ENCODE data around the gene KCNMB1. TPM values are rescaled to one million over a fixed set of nuclear protein-coding genes. Genes with fewer than 3 reads are reported as not detected.

Gene KCNMB1
- total RNA-seq, 4 donors from 2014 or later = 0.22 to 1.8 (median 1.1) TPM

GRCh38 chr5:170434966-170435605 is 45.9 kb upstream of the KCNMB1 start:
- Histone ChIP-seq H3K36me3 (no peaks in the 10 kb centered on the region), H3K4me3 (no peak overlapping the region), H3K27me3 (no peaks in the 10 kb centered on the region), H3K4me1 (peaks cover 0 to 7% (median 0%) of the 10 kb centered on the region in 4 donors), H3K9me3 (no peaks in the 10 kb centered on the region), H3K27ac (no peak overlapping the region)
- TF ChIP-seq CTCF (IDR thresholded peaks at IDR 0.05) (peak; percentile 95 to 97 (median 96)), POLR2A (IDR thresholded peaks at IDR 0.05) (no peak), EP300 (IDR thresholded peaks at IDR 0.05) (no peak)
- peak in 1 of 2 donors; percentile 53 for DNase-seq (ENCODE audit: low spot score in 2 of 2)
- WGBS, 2 donors = 34 to 63% methylated on average over 6 to 15 of the region's 16 CpGs

- 95 to 96% methylated on average over 3 of the region's 3 CpGs for WGBS, 2 donors
- no peaks in the 10 kb centered on the region for H3K27me3 ChIP-seq
- no peaks in the 10 kb centered on the region for H3K36me3 ChIP-seq
- H3K4me1 ChIP-seq = peaks cover 0 to 9% (median 0%) of the 10 kb centered on the region in 4 donors
- H3K9me3 ChIP-seq = no peaks in the 10 kb centered on the region
- H3K4me3 ChIP-seq = no peak overlapping the region
- H3K27ac ChIP-seq = no peak overlapping the region
- no peak for DNase-seq (ENCODE audit: low spot score in 2 of 2)
- no peak for TF ChIP-seq POLR2A (IDR thresholded peaks at IDR 0.05)
- TF ChIP-seq CTCF (IDR thresholded peaks at IDR 0.05) = no peak
- TF ChIP-seq EP300 (IDR thresholded peaks at IDR 0.05) = no peak
Observed at GRCh38 chr5:170432669-170433068, 43.5 kb upstream of the KCNMB1 start.

GRCh38 chr5:170431571-170431970 is 42.4 kb upstream of the KCNMB1 start:
- TF ChIP-seq POLR2A (IDR thresholded peaks at IDR 0.05) = no peak
- TF ChIP-seq CTCF (IDR thresholded peaks at IDR 0.05) = no peak
- no peak for TF ChIP-seq EP300 (IDR thresholded peaks at IDR 0.05)
- no peak overlapping the region for H3K27ac ChIP-seq
- DNase-seq (ENCODE audit: low spot score in 2 of 2) = no peak

GRCh38 chr5:170430866-170431437 is 41.8 kb upstream of the KCNMB1 start:
- 72 to 77% methylated on average over 10 of the region's 10 CpGs for WGBS, 2 donors

More at GRCh38 chr5:170431571-170431970, 42.4 kb upstream of the KCNMB1 start:
- 90 to 91% methylated on average over 4 of the region's 4 CpGs for WGBS, 2 donors
- H3K27me3 ChIP-seq = no peaks in the 10 kb centered on the region
- no peaks in the 10 kb centered on the region for H3K9me3 ChIP-seq
- no peaks in the 10 kb centered on the region for H3K36me3 ChIP-seq
- H3K4me3 ChIP-seq = no peak overlapping the region
- H3K4me1 ChIP-seq = peaks cover 0 to 20% (median 2%) of the 10 kb centered on the region in 4 donors

GRCh38 chr5:170430256-170430655 is 41.1 kb upstream of the KCNMB1 start:
- Histone ChIP-seq H3K4me3 (no peak overlapping the region), H3K27me3 (no peaks in the 10 kb centered on the region), H3K36me3 (no peaks in the 10 kb centered on the region), H3K4me1 (peaks cover 0 to 22% (median 3%) of the 10 kb centered on the region in 4 donors), H3K27ac (no peak overlapping the region), H3K9me3 (no peaks in the 10 kb centered on the region)
- TF ChIP-seq POLR2A (IDR thresholded peaks at IDR 0.05) (no peak), EP300 (IDR thresholded peaks at IDR 0.05) (no peak), CTCF (IDR thresholded peaks at IDR 0.05) (no peak)
- WGBS, 2 donors = 83 to 84% methylated on average over 4 of the region's 4 CpGs
- DNase-seq (ENCODE audit: low spot score in 2 of 2) = no peak

More at GRCh38 chr5:170430866-170431437, 41.8 kb upstream of the KCNMB1 start:
- Histone ChIP-seq H3K27me3 (no peaks in the 10 kb centered on the region), H3K4me1 (peaks cover 0 to 24% (median 3%) of the 10 kb centered on the region in 4 donors), H3K4me3 (no peak overlapping the region), H3K36me3 (no peaks in the 10 kb centered on the region), H3K27ac (no peak overlapping the region), H3K9me3 (no peaks in the 10 kb centered on the region)
- DNase-seq (ENCODE audit: low spot score in 2 of 2) = no peak
- TF ChIP-seq POLR2A (IDR thresholded peaks at IDR 0.05) = no peak
